PC-3 (cell line): ENCODE data around the gene RPL35. TPM values are rescaled to one million over a fixed set of nuclear protein-coding genes. Genes with fewer than 3 reads are reported as not detected.

Experiments used
- ATAC-seq: fragments of 200-7000 bp; cut with Tn5 transposase; 2 replicates; pipeline ENCODE4 v1.9.1; 2020; ENCODE audit warnings: mild to moderate bottlenecking, moderate library complexity
- BruUV-seq: library from RNA; stranded (reverse); fragments of 400-500 nt; replicated peaks from 2 replicates; lab custom pipeline; 2021; lab: Mats Ljungman, UMichigan
- CTCF ChIA-PET: fragments of 300-600 bp; sonication (Branson Sonifier 250); formaldehyde crosslinking; loops from one replicate; lab custom pipeline; 2022; ENCODE audit warnings: antibody characterized with exemption; lab: Charles Lee
- POLR2A ChIA-PET: fragments of 300-600 bp; sonication (Branson Sonifier 250); formaldehyde crosslinking; loops from one replicate; lab custom pipeline; 2022; ENCODE audit warnings: antibody characterized with exemption; ENCODE audit not compliant: unreplicated experiment; lab: Charles Lee
- DNase-seq: peaks from one replicate; pipeline ENCODE4 v3.0.0-alpha.2; 2015
- H2AFZ ChIP-seq: fragments of 300-600 bp; sonication (generic); 2 replicates; pipeline ENCODE4 v1.6.0; 2016; ENCODE audit warnings: antibody characterized with exemption, low read length
- H3F3A ChIP-seq: fragments of 300-600 bp; sonication (generic); one replicate; pipeline ENCODE4 v1.6.0; 2017; ENCODE audit warnings: antibody characterized with exemption, low read length, control low read depth, mild to moderate bottlenecking; ENCODE audit not compliant: unreplicated experiment
- H3K27ac ChIP-seq: fragments of 300-600 bp; sonication (generic); 2 replicates; pipeline ENCODE4 v1.5.1; 2016; ENCODE audit warnings: mild to moderate bottlenecking, low read length
- H3K27me3 ChIP-seq: fragments of 300-600 bp; sonication (generic); 2 replicates; pipeline ENCODE4 v1.6.1; 2016; ENCODE audit warnings: low read length, mixed read lengths
- H3K36me3 ChIP-seq: fragments of 300-600 bp; sonication (generic); 2 replicates; pipeline ENCODE4 v1.6.1; 2016; ENCODE audit warnings: low read depth, mixed run types, low read length, mixed read lengths
- H3K4me1 ChIP-seq: fragments of 300-600 bp; sonication (generic); 2 replicates; pipeline ENCODE4 v1.5.1; 2016; ENCODE audit warnings: low read length; ENCODE audit not compliant: insufficient read depth
- H3K4me2 ChIP-seq: fragments of 300-600 bp; sonication (generic); 2 replicates; pipeline ENCODE4 v1.6.0; 2016; ENCODE audit warnings: low read length
- H3K4me3 ChIP-seq: fragments of 300-600 bp; sonication (generic); 2 replicates; pipeline ENCODE4 v1.5.1; 2016; ENCODE audit warnings: mild to moderate bottlenecking, low read length, mixed read lengths
- H3K79me2 ChIP-seq: fragments of 300-600 bp; sonication (generic); 2 replicates; pipeline ENCODE4 v1.6.1; 2017; ENCODE audit warnings: low read length, mixed read lengths
- H3K9ac ChIP-seq: fragments of 300-600 bp; sonication (generic); 2 replicates; pipeline ENCODE4 v1.6.0; 2016; ENCODE audit warnings: mild to moderate bottlenecking, low read length
- H3K9me2 ChIP-seq: fragments of 300-600 bp; sonication (generic); replicated peaks from 2 replicates; pipeline ENCODE4 v1.6.1; 2016; ENCODE audit warnings: mixed run types, low read length, mixed read lengths
- H3K9me3 ChIP-seq: fragments of 300-600 bp; sonication (generic); 2 replicates; pipeline ENCODE4 v1.6.1; 2016; ENCODE audit warnings: low read length, mixed read lengths
- H4K20me1 ChIP-seq: fragments of 300-600 bp; sonication (generic); 2 replicates; pipeline ENCODE4 v1.6.1; 2016; ENCODE audit warnings: low read length, mixed read lengths
- EZH2 ChIP-seq: fragments of 300-600 bp; sonication (generic); IDR thresholded peaks from one replicate; pipeline ENCODE4 v1.6.1; 2017; ENCODE audit warnings: antibody characterized with exemption, mild to moderate bottlenecking, low read length; ENCODE audit not compliant: unreplicated experiment
- EZH2phosphoT487 ChIP-seq: fragments of 300-600 bp; sonication (generic); IDR thresholded peaks from 2 replicates; pipeline ENCODE4 v1.6.1; 2018; ENCODE audit warnings: mild to moderate bottlenecking, antibody characterized with exemption, low read length, borderline replicate concordance
- intact Hi-C: fragments of 100-400 bp; cut with micrococcal nuclease; formaldehyde crosslinking; loops from 2 replicates; pipeline ENCODE4 v1.9.0; 2023
- total RNA-seq: library from RNA; depleted of rRNA; stranded (reverse); fragments of >200 nt; gene quantifications from 2 replicates; pipeline ENCODE4 v1.2.3, GENCODE V29; 2014
- TF ChIP-seq, protein P1 (sequence below): fragments of 300-600 bp; sonication (generic); conservative IDR thresholded peaks from 2 replicates; pipeline ENCODE4 v1.5.1; 2017; ENCODE audit warnings: antibody characterized with exemption, low read depth, mild to moderate bottlenecking, low read length

The RPL35 gene
- total RNA-seq, 1 experiment from 2014 or later: 2,242 TPM

GRCh38 chr9:124889006-124889405, 27.2 kb upstream of the RPL35 start:
- H3K36me3 ChIP-seq: no peaks in the 10 kb centered on the region
- TF ChIP-seq EZH2: no peak
- TF ChIP-seq, protein P1, sequence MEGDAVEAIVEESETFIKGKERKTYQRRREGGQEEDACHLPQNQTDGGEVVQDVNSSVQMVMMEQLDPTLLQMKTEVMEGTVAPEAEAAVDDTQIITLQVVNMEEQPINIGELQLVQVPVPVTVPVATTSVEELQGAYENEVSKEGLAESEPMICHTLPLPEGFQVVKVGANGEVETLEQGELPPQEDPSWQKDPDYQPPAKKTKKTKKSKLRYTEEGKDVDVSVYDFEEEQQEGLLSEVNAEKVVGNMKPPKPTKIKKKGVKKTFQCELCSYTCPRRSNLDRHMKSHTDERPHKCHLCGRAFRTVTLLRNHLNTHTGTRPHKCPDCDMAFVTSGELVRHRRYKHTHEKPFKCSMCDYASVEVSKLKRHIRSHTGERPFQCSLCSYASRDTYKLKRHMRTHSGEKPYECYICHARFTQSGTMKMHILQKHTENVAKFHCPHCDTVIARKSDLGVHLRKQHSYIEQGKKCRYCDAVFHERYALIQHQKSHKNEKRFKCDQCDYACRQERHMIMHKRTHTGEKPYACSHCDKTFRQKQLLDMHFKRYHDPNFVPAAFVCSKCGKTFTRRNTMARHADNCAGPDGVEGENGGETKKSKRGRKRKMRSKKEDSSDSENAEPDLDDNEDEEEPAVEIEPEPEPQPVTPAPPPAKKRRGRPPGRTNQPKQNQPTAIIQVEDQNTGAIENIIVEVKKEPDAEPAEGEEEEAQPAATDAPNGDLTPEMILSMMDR: no peak
- no peak for TF ChIP-seq EZH2phosphoT487

DNA sequence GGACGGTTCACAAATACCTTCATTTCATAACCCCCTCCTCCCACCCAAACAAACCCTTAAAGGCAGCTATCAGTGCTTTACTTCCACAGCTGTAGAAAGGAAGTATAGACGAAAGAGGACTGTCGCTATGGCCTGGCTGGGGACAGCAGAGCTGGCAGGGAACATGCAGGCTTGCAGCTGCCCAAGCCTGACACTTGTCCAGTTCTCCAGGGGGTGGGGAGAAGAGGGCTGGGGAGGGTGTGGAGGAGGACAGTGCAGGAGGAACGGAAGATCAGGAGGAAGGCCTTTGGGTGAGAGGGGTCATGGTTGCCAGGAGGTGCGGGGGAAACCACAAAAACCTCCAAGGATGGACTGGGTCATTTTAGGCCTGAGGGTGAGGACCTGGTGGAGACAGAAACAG, 26.1 kb upstream of the RPL35 start:
- no peak for DNase-seq
- Histone ChIP-seq H3F3A (no peaks in the 10 kb centered on the region), H3K9ac (no peak overlapping the region), H3K79me2 (no peaks in the 10 kb centered on the region), H4K20me1 (no peaks in the 10 kb centered on the region), H2AFZ (no peak overlapping the region), H3K4me3 (no peak overlapping the region), H3K27me3 (no peaks in the 10 kb centered on the region), H3K4me1 (no peaks in the 10 kb centered on the region), H3K27ac (no peak overlapping the region), H3K9me2 (no peaks in the 10 kb centered on the region), H3K9me3 (no peaks in the 10 kb centered on the region), H3K36me3 (no peaks in the 10 kb centered on the region), H3K4me2 (no peak overlapping the region)
- BruUV-seq: no TSS peak
- TF ChIP-seq EZH2 (no peak), EZH2phosphoT487 (no peak)
- TF ChIP-seq, protein P1: no peak
- ATAC-seq: no peak
- ChIA-PET CTCF (no interaction called here), POLR2A (no interaction called here)
- intact Hi-C loops: no loop called here

More at GRCh38 chr9:124889006-124889405, 27.2 kb upstream of the RPL35 start:
- H3K4me1 ChIP-seq: no peaks in the 10 kb centered on the region
- intact Hi-C loops: no loop called here
- no peaks in the 10 kb centered on the region for H3K9me2 ChIP-seq
- H3K4me3 ChIP-seq: no peak overlapping the region
- ATAC-seq (no peak), DNase-seq (no peak)
- H3F3A ChIP-seq: no peaks in the 10 kb centered on the region
- H2AFZ ChIP-seq: no peak overlapping the region
- H3K27ac ChIP-seq: no peak overlapping the region
- H3K9me3 ChIP-seq: no peaks in the 10 kb centered on the region
- CTCF ChIA-PET: no interaction called here
- POLR2A ChIA-PET: no interaction called here
- BruUV-seq: no TSS peak
- no peak overlapping the region for H3K4me2 ChIP-seq
- H3K9ac ChIP-seq: no peak overlapping the region
- H3K27me3 ChIP-seq: no peaks in the 10 kb centered on the region
- H3K79me2 ChIP-seq: no peaks in the 10 kb centered on the region
- no peaks in the 10 kb centered on the region for H4K20me1 ChIP-seq

- intact Hi-C loops: no loop called here
- Histone ChIP-seq H3K4me2 (no peak overlapping the region), H3K4me3 (no peak overlapping the region), H3K9me3 (no peaks in the 10 kb centered on the region), H3F3A (no peaks in the 10 kb centered on the region), H3K27me3 (no peaks in the 10 kb centered on the region), H3K9ac (no peak overlapping the region), H2AFZ (no peak overlapping the region), H3K79me2 (no peaks in the 10 kb centered on the region), H4K20me1 (no peaks in the 10 kb centered on the region), H3K36me3 (no peaks in the 10 kb centered on the region), H3K9me2 (no peaks in the 10 kb centered on the region), H3K4me1 (no peaks in the 10 kb centered on the region), H3K27ac (no peak overlapping the region)
- POLR2A ChIA-PET: no interaction called here
- ATAC-seq (no peak), DNase-seq (no peak)
- BruUV-seq: no TSS peak
- CTCF ChIA-PET: no interaction called here
- TF ChIP-seq EZH2 (no peak), EZH2phosphoT487 (no peak)
- TF ChIP-seq, protein P1: no peak
These were observed 25.2 kb upstream of the RPL35 start for GRCh38 chr9:124886866-124887492.
